Liver (tissue), 9 donors: Measurements from ENCODE around the gene FARS2. TPM values are rescaled to one million over a fixed set of nuclear protein-coding genes. Genes with fewer than 3 reads are reported as not detected.

Experiments
- DNase-seq: peaks from one replicate; pipeline ENCODE4 v3.0.0-alpha.2; 2017; ENCODE audit warnings: low spot score
- H3K27ac ChIP-seq, 2 donors: one replicate each; pipeline ENCODE4 v1.7.0; 2013; ENCODE audit warnings: inconsistent platforms in 2 of 2, low read length in 2 of 2, control low read depth in 1 of 2, low read depth in 1 of 2, mild to moderate bottlenecking in 1 of 2
- H3K27me3 ChIP-seq, 4 donors: one replicate each; pipeline versions ENCODE4 v1.6.1 to v1.7.0; 2013; ENCODE audit warnings: low read length in 3 of 4, inconsistent platforms in 1 of 4, mild to moderate bottlenecking in 1 of 4, moderate library complexity in 1 of 4; ENCODE audit not compliant: control insufficient read depth in 4 of 4, insufficient read depth in 4 of 4
- H3K36me3 ChIP-seq, 4 donors: one replicate each; pipeline versions ENCODE4 v1.6.1 to v1.7.0; 2013; ENCODE audit warnings: low read length in 3 of 4, mild to moderate bottlenecking in 3 of 4, low read depth in 1 of 4, moderate library complexity in 1 of 4; ENCODE audit not compliant: control insufficient read depth in 4 of 4, insufficient read depth in 3 of 4
- H3K4me1 ChIP-seq, 4 donors: one replicate each; pipeline versions ENCODE4 v1.6.1 to v1.7.0; 2013; ENCODE audit warnings: low read length in 3 of 4, mild to moderate bottlenecking in 3 of 4, moderate library complexity in 1 of 4; ENCODE audit not compliant: control insufficient read depth in 4 of 4, insufficient read depth in 4 of 4
- H3K4me3 ChIP-seq, 3 donors: one replicate each; pipeline versions ENCODE4 v1.6.1 to v1.7.0; 2013; ENCODE audit warnings: low read length in 3 of 3, control low read depth in 1 of 3, low read depth in 1 of 3, mild to moderate bottlenecking in 1 of 3
- H3K9ac ChIP-seq, 2 donors: one replicate each; pipeline ENCODE4 v1.7.0; 2013; ENCODE audit warnings: low read length in 2 of 2, mild to moderate bottlenecking in 2 of 2, moderate library complexity in 2 of 2, control low read depth in 1 of 2, low read depth in 1 of 2
- H3K9me3 ChIP-seq, 4 donors: one replicate each; pipeline versions ENCODE4 v1.6.1 to v1.7.0; 2013; ENCODE audit warnings: low read length in 3 of 4; ENCODE audit not compliant: control insufficient read depth in 4 of 4
- FOXA1 ChIP-seq: IDR thresholded peaks from 2 replicates; pipeline ENCODE4 v1.6.1; 2016; ENCODE audit warnings: antibody characterized with exemption
- FOXA2 ChIP-seq: IDR thresholded peaks from 2 replicates; pipeline ENCODE4 v1.6.1; 2016; ENCODE audit warnings: antibody characterized with exemption
- GABPA ChIP-seq, 2 donors: IDR thresholded peaks in 1 of 2; conservative IDR thresholded peaks in 1 of 2; 2 replicates each; pipeline ENCODE4 v1.6.1; 2016; ENCODE audit warnings: antibody characterized with exemption in 2 of 2, mild to moderate bottlenecking in 1 of 2, moderate library complexity in 1 of 2
- HNF4A ChIP-seq, 2 donors: conservative IDR thresholded peaks; 2 replicates each; pipeline ENCODE4 v1.6.1; 2016; ENCODE audit warnings: antibody characterized with exemption in 2 of 2, mild to moderate bottlenecking in 2 of 2
- HNF4G ChIP-seq: IDR thresholded peaks from 2 replicates; pipeline ENCODE4 v1.6.1; 2016; ENCODE audit warnings: antibody characterized with exemption
- JUND ChIP-seq, 2 donors: IDR thresholded peaks; 2 replicates each; pipeline ENCODE4 v1.6.1; 2016; ENCODE audit warnings: antibody characterized with exemption in 2 of 2
- NR2F2 ChIP-seq: IDR thresholded peaks from 2 replicates; pipeline ENCODE4 v1.6.1; 2016; ENCODE audit warnings: antibody characterized with exemption
- RAD21 ChIP-seq, 2 donors: IDR thresholded peaks; 2 replicates each; pipeline ENCODE4 v1.6.1; 2016; ENCODE audit warnings: antibody characterized with exemption in 2 of 2, mild to moderate bottlenecking in 2 of 2
- RXRA ChIP-seq, 2 donors: IDR thresholded peaks; 2 replicates each; pipeline ENCODE4 v1.6.1; 2017 to 2018; ENCODE audit warnings: antibody characterized with exemption in 2 of 2, mild to moderate bottlenecking in 1 of 2
- SP1 ChIP-seq: IDR thresholded peaks from 2 replicates; pipeline ENCODE4 v1.6.1; 2018; ENCODE audit warnings: antibody characterized with exemption, mild to moderate bottlenecking
- TAF1 ChIP-seq: conservative IDR thresholded peaks from 2 replicates; pipeline ENCODE4 v1.6.1; 2016; ENCODE audit warnings: antibody characterized with exemption, mild to moderate bottlenecking
- ZBTB33 ChIP-seq: IDR thresholded peaks from 2 replicates; pipeline ENCODE4 v1.6.1; 2016; ENCODE audit warnings: antibody characterized with exemption
- WGBS: extraction: QIAGEN DNeasy Blood & Tissue Kit; methylation state at CpG from one replicate; pipeline ENCODE4 v1.1.7; 2013; 5-methylcytosine and 5-hydroxymethylcytosine counted together
- polyA plus RNA-seq, 2 donors: library from polyadenylated mRNA; stranded (reverse) in 1 of 2; unstranded in 1 of 2; fragments of 200-250 nt in 1 of 2; fragments of >200 nt in 1 of 2; fragmentation: Nextera tagmentation in 1 of 2; extraction: Ambion mirVana in 1 of 2; gene quantifications; one replicate each; pipeline versions ENCODE4 v1.2.1 to v1.2.3, GENCODE V29; 2013 to 2015
- total RNA-seq, 2 donors: library from RNA; depleted of rRNA; stranded (reverse); fragments of >200 nt; gene quantifications; one replicate each; pipeline ENCODE4 v1.2.3, GENCODE V29; 2014
- TF ChIP-seq, protein P1 (sequence below): IDR thresholded peaks from 2 replicates; pipeline ENCODE4 v1.6.1; 2016; ENCODE audit warnings: antibody characterized with exemption
- TF ChIP-seq, protein P2 (sequence below): fragments of 150-350 bp; IDR thresholded peaks from 2 replicates; pipeline ENCODE4 v1.5.1; 2017; ENCODE audit warnings: improper control_type of control experiment, low read depth, low read length; ENCODE audit not compliant: missing input control
- TF ChIP-seq, protein P3 (sequence below): IDR thresholded peaks from 2 replicates; pipeline ENCODE4 v1.6.1; 2016; ENCODE audit warnings: antibody characterized with exemption
- donor health status: healthy.
- donor health status: healthy.
- donor health status: healthy.
- donor health status: healthy.
- donor health status: healthy.

Gene FARS2
- total and polyA plus RNA-seq, 4 donors, result 7.8 to 25.9 (median 11.2) TPM

DNA sequence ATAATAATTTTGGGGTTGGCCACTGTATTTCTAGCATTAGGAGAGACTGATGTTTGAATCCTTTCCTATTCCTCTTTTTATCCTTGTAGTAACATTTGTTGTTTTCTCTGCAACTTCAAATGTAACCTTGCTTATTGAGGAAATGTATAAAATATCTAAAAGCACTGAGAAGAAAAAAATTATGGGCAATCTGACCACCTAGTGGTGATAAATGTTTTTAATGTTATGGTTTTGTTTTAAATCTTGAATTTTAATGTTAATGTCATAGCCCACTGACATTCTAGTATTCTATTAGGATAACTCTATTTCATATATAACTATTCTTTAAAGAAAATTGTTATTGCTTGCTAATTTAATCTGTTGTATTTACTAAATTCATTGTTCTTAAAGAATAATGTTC lies 134.4 kb downstream of the FARS2 start:
- TF ChIP-seq SP1 (no peak), HNF4G (no peak), JUND (IDR thresholded peaks at IDR 0.05) (no peak), FOXA1 (no peak), TAF1 (no peak)
- Histone ChIP-seq H3K36me3 (no peaks in the 10 kb centered on the region), H3K4me3 (no peak overlapping the region), H3K27me3 (no peaks in the 10 kb centered on the region), H3K4me1 (no peaks in the 10 kb centered on the region), H3K9ac (no peak overlapping the region), H3K27ac (no peak overlapping the region), H3K9me3 (no peaks in the 10 kb centered on the region)
- DNase-seq, result no peak

DNA sequence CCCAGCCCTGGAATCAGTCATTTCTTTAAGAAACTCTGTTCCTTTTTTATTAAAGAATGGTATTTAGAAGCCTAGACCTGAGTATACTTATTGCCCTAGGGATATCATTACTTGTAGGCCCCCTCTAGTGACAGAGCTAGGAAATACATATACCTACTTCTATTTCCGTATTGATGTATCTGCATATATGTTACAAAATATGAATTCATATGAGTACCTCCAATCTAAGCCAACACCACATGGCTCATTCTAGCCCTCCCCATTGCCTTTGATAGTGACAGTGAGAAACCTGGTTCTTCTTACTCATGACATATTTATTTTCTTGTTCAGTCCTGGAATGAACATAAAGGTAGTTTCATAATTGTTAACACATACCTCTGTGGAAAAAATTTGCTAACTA lies 137.2 kb downstream of the FARS2 start:
- Histone ChIP-seq H3K4me1 (no peaks in the 10 kb centered on the region), H3K27me3 (no peaks in the 10 kb centered on the region), H3K9me3 (no peaks in the 10 kb centered on the region), H3K9ac (no peak overlapping the region), H3K27ac (no peak overlapping the region), H3K4me3 (no peak overlapping the region), H3K36me3 (no peaks in the 10 kb centered on the region)
- TF ChIP-seq RXRA (IDR thresholded peaks at IDR 0.05) (no peak), JUND (IDR thresholded peaks at IDR 0.05) (no peak), ZBTB33 (no peak), SP1 (no peak), HNF4A (conservative IDR thresholded peaks at IDR 0.05) (no peak), RAD21 (IDR thresholded peaks at IDR 0.05) (peak; percentile 60 to 71), GABPA (IDR thresholded peaks at IDR 0.05 in 1 of 2, conservative IDR thresholded peaks at IDR 0.05 in 1 of 2) (no peak), FOXA1 (no peak)
- no peak for DNase-seq
- WGBS, result 65% methylated on average over 1 of the region's 1 CpG

GRCh38 chr6:5399391-5399790 lies 138.1 kb downstream of the FARS2 start:
- no peak overlapping the region for H3K9ac ChIP-seq
- H3K9me3 ChIP-seq, result no peaks in the 10 kb centered on the region
- TF ChIP-seq SP1, result no peak
- TF ChIP-seq ZBTB33, result no peak
- no peak for TF ChIP-seq HNF4G
- no peak for TF ChIP-seq RAD21 (IDR thresholded peaks at IDR 0.05)
- TF ChIP-seq, protein P1, sequence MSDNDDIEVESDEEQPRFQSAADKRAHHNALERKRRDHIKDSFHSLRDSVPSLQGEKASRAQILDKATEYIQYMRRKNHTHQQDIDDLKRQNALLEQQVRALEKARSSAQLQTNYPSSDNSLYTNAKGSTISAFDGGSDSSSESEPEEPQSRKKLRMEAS, result no peak
- no peak for TF ChIP-seq TAF1
- no peak for TF ChIP-seq HNF4A (conservative IDR thresholded peaks at IDR 0.05)
- no peak for TF ChIP-seq NR2F2
- TF ChIP-seq, protein P2, sequence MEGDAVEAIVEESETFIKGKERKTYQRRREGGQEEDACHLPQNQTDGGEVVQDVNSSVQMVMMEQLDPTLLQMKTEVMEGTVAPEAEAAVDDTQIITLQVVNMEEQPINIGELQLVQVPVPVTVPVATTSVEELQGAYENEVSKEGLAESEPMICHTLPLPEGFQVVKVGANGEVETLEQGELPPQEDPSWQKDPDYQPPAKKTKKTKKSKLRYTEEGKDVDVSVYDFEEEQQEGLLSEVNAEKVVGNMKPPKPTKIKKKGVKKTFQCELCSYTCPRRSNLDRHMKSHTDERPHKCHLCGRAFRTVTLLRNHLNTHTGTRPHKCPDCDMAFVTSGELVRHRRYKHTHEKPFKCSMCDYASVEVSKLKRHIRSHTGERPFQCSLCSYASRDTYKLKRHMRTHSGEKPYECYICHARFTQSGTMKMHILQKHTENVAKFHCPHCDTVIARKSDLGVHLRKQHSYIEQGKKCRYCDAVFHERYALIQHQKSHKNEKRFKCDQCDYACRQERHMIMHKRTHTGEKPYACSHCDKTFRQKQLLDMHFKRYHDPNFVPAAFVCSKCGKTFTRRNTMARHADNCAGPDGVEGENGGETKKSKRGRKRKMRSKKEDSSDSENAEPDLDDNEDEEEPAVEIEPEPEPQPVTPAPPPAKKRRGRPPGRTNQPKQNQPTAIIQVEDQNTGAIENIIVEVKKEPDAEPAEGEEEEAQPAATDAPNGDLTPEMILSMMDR, result no peak
- no peak for TF ChIP-seq FOXA2
- TF ChIP-seq, protein P3, sequence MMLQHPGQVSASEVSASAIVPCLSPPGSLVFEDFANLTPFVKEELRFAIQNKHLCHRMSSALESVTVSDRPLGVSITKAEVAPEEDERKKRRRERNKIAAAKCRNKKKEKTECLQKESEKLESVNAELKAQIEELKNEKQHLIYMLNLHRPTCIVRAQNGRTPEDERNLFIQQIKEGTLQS, result no peak
- no peaks in the 10 kb centered on the region for H3K36me3 ChIP-seq
- H3K4me1 ChIP-seq, result no peaks in the 10 kb centered on the region
- no peak overlapping the region for H3K27ac ChIP-seq
- DNase-seq, result no peak
- 89% methylated on average over 2 of the region's 2 CpGs for WGBS
- H3K27me3 ChIP-seq, result no peaks in the 10 kb centered on the region
- H3K4me3 ChIP-seq, result no peak overlapping the region
